Body of pancreas (tissue), 4 donors: Measurements from ENCODE around the gene GARIN5B.
A peak's percentile ranks its signal among the peaks of the same experiment; 100 is the strongest.

ENCODE experiments used
- POLR2A ChIP-seq, 3 donors: fragments of 450-650 bp; IDR thresholded peaks; one replicate each; pipeline ENCODE4 v1.6.1; 2016; ENCODE audit warnings: antibody characterized with exemption in 3 of 3, mild to moderate bottlenecking in 2 of 3
- TF ChIP-seq, protein P1 (sequence below), 7 experiments: fragments of 450-650 bp in 4 of 7; fragments of 200-600 bp in 3 of 7; sonication (generic) in 3 of 7; IDR thresholded peaks; one replicate each; pipeline ENCODE4 v1.5.1; 2016 to 2019; ENCODE audit warnings: antibody characterized with exemption in 7 of 7

DNA sequence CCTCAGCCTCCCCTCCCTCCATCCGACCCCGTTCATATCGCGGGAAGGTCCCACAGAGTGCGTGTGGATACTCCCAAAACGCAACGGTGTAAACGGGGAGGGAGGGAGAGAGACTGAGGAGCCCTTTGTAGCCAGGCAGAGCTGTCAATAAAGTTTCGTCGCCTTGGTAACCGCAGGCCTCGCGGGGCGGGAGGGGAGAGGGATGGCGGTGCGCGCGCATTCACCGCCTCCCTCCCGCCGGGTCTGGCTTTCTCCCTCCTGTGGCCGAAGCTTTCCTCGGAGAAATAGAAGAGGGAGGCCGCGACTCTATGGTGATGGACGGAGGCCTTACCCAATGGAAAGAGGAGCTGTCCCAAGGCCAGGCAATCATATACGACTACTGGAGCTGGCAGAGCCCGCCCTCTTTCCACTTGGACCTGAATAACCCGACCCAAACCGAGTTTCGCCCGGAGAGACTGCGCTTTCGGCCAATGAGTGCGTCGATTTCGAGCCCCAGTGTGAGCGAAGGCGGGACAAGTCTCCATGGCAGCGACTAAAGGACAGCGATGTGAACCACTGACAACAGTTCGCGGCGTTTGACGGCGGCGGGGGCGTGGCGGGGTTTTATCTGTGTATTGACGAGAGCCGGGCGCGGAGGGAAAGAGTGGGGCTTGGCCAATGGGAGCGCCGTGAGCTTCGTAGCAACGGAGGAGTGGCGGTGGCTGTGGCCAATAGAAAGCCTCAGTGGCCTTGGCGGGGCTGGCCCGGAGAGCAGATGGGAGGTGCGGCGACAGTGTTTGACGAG lies 23.8 kb downstream of the GARIN5B start, which contains the start of gene KMT5C:
- TF ChIP-seq, protein P1, sequence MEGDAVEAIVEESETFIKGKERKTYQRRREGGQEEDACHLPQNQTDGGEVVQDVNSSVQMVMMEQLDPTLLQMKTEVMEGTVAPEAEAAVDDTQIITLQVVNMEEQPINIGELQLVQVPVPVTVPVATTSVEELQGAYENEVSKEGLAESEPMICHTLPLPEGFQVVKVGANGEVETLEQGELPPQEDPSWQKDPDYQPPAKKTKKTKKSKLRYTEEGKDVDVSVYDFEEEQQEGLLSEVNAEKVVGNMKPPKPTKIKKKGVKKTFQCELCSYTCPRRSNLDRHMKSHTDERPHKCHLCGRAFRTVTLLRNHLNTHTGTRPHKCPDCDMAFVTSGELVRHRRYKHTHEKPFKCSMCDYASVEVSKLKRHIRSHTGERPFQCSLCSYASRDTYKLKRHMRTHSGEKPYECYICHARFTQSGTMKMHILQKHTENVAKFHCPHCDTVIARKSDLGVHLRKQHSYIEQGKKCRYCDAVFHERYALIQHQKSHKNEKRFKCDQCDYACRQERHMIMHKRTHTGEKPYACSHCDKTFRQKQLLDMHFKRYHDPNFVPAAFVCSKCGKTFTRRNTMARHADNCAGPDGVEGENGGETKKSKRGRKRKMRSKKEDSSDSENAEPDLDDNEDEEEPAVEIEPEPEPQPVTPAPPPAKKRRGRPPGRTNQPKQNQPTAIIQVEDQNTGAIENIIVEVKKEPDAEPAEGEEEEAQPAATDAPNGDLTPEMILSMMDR (IDR thresholded peaks at IDR 0.05), result peak; percentile 23 to 84 (median 70)
- TF ChIP-seq POLR2A (IDR thresholded peaks at IDR 0.05), result peak in 1 of 3 donors; percentile 96
